ENCODE measurements around the gene SCNN1G. TPM values are rescaled to one million over a fixed set of nuclear protein-coding genes. Genes with fewer than 3 reads are reported as not detected.

Gene SCNN1G
- total RNA-seq, 3 donors from 2014 or later: not detected

DNA sequence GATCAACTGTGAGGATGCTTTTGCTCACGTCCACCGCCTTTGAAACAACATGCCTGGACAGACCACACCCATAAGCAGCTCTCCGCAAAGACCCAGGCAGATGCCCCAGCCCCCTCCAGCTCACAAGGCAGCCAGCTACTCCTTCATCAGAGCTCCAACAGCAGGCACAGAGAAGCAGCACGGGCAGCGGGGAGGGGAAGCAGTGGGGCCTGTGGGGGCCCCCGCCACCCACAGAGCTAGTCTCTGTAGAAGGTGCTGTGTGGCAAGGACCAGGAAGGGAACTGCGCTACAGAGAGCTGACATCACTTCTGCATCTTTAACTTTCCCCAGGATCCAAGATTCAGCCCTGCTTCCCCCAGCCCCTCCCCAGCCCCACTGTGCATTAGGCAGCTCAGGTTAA, 10.0 kb upstream of the SCNN1G start:
- DNase-seq: no peak
- no peaks in the 10 kb centered on the region for H3K36me3 Mint-ChIP-seq (ENCODE audit: insufficient read depth)
- no peak overlapping the region for H3K4me3 Mint-ChIP-seq
- no peak for ATAC-seq
- no peaks in the 10 kb centered on the region for H3K9me3 Mint-ChIP-seq
- H3K4me1 Mint-ChIP-seq (ENCODE audit: low read depth): no peaks in the 10 kb centered on the region
- H3K27me3 Mint-ChIP-seq (ENCODE audit: low read depth): peaks cover 52% of the 10 kb centered on the region

GRCh38 chr16:23172994-23173393, 9.6 kb upstream of the SCNN1G start:
- H3K4me1 Mint-ChIP-seq (ENCODE audit: low read depth): no peaks in the 10 kb centered on the region
- no peaks in the 10 kb centered on the region for H3K9me3 Mint-ChIP-seq
- no peak for DNase-seq
- H3K36me3 Mint-ChIP-seq (ENCODE audit: insufficient read depth): no peaks in the 10 kb centered on the region
- peaks cover 55% of the 10 kb centered on the region for H3K27me3 Mint-ChIP-seq (ENCODE audit: low read depth)
- no peak overlapping the region for H3K4me3 Mint-ChIP-seq
- no peak for ATAC-seq

- no peak for DNase-seq
- no peak overlapping the region for H3K4me3 Mint-ChIP-seq
- peaks cover 68% of the 10 kb centered on the region for H3K27me3 Mint-ChIP-seq (ENCODE audit: low read depth)
- no peaks in the 10 kb centered on the region for H3K36me3 Mint-ChIP-seq (ENCODE audit: insufficient read depth)
- no peaks in the 10 kb centered on the region for H3K4me1 Mint-ChIP-seq (ENCODE audit: low read depth)
- H3K9me3 Mint-ChIP-seq: no peaks in the 10 kb centered on the region
- no peak for ATAC-seq
Observed at GRCh38 chr16:23174622-23175021, 7.9 kb upstream of the SCNN1G start.

GRCh38 chr16:23175651-23176050, 6.9 kb upstream of the SCNN1G start:
- no peaks in the 10 kb centered on the region for H3K9me3 Mint-ChIP-seq
- ATAC-seq (no peak), DNase-seq (no peak)
- H3K4me1 Mint-ChIP-seq (ENCODE audit: low read depth): no peaks in the 10 kb centered on the region
- H3K27me3 Mint-ChIP-seq (ENCODE audit: low read depth): peaks cover 69% of the 10 kb centered on the region
- no peaks in the 10 kb centered on the region for H3K36me3 Mint-ChIP-seq (ENCODE audit: insufficient read depth)
- no peak overlapping the region for H3K4me3 Mint-ChIP-seq

DNA sequence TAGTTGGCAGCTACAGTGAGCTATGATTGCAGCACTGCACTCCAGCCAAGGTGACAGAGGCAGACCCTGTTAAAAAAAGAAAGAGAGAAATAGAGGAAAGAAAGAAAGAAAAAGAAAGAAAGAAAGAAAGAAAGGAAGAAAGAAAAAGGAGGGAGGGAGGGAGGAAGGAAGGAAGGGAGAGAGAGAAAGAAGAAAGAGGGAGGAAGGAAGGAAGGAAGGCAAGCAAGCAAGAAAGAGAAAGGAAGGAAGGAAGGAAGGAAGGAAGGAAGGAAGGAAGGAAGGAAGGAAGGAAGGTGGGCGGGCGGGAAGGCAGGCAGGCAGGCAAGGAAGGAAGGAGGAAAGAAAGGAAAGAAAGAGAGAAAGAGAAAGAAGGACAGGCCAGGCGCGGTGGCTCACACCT, 1.0 kb upstream of the SCNN1G start:
- Mint-ChIP-seq H3K4me1 (ENCODE audit: low read depth) (peaks cover 7% of the 10 kb centered on the region), H3K27me3 (ENCODE audit: low read depth) (peaks cover 75% of the 10 kb centered on the region), H3K4me3 (peak overlapping the region; percentile 51), H3K36me3 (ENCODE audit: insufficient read depth) (no peaks in the 10 kb centered on the region), H3K9me3 (no peaks in the 10 kb centered on the region)
- DNase-seq (no peak), ATAC-seq (no peak)

DNA sequence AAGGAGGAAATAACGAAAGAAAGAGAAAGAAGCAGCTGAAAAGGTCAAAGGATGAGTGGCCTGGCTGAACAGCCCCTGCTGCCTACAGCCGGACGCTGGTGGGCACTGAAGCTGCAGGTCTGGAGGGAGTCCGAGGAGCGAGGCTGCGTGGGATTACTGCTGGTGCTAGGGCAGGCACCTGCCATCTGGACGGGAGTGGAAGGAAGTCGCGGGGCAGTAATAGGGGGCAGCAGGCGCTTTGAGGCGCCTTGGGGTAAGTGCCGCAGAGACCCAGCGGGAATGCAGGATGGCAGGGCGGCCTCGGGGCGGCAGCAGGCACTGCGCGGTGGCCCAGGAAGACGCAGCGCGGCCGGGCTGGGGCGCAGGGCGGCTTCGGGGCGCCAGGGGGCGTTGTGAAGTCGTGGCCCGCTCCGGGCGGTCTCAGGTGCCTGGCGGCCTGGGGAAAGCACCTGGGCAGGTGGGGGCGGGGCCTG, 303 bp upstream of the SCNN1G start:
- Mint-ChIP-seq H3K27me3 (ENCODE audit: low read depth) (peaks cover 76% of the 10 kb centered on the region), H3K36me3 (ENCODE audit: insufficient read depth) (no peaks in the 10 kb centered on the region), H3K4me3 (peak overlapping the region; percentile 58), H3K4me1 (ENCODE audit: low read depth) (peaks cover 7% of the 10 kb centered on the region), H3K9me3 (no peaks in the 10 kb centered on the region)
- ATAC-seq (peak; percentile 96 to 97), DNase-seq (peak; percentile 58)

DNA sequence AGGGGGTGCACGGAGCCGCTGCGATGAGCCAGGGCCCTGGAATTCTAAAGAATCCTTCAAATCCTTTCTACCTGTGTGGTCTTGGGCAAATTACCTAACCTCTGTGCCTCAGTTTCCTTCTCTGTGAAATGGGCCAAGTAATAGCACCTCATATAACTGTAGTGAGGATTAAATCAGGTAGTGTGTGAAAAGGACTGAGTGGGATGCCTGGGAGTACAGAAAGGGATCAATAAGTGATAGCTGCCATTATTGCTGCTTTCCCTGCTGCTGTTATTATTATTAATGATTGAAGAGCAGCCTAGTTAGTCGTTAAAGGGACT, 958 bp downstream of the SCNN1G start:
- Mint-ChIP-seq H3K36me3 (ENCODE audit: insufficient read depth) (no peaks in the 10 kb centered on the region), H3K4me3 (no peak overlapping the region), H3K4me1 (ENCODE audit: low read depth) (peaks cover 7% of the 10 kb centered on the region), H3K9me3 (no peaks in the 10 kb centered on the region), H3K27me3 (ENCODE audit: low read depth) (peaks cover 66% of the 10 kb centered on the region)
- DNase-seq (no peak), ATAC-seq (no peak)

GRCh38 chr16:23185656-23186055, 3.1 kb downstream of the SCNN1G start:
- DNase-seq: no peak
- Mint-ChIP-seq H3K4me1 (ENCODE audit: low read depth) (peaks cover 7% of the 10 kb centered on the region), H3K9me3 (no peaks in the 10 kb centered on the region), H3K27me3 (ENCODE audit: low read depth) (peaks cover 59% of the 10 kb centered on the region), H3K4me3 (no peak overlapping the region), H3K36me3 (ENCODE audit: insufficient read depth) (no peaks in the 10 kb centered on the region)
- ATAC-seq: no peak

DNA sequence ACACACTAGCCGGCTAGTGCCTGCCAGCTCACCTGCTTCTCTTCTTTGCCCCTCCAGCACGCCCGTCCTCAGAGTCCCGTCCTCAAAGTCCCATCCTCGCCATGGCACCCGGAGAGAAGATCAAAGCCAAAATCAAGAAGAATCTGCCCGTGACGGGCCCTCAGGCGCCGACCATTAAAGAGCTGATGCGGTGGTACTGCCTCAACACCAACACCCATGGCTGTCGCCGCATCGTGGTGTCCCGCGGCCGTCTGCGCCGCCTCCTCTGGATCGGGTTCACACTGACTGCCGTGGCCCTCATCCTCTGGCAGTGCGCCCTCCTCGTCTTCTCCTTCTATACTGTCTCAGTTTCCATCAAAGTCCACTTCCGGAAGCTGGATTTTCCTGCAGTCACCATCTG, 3.6 kb downstream of the SCNN1G start:
- Mint-ChIP-seq H3K36me3 (ENCODE audit: insufficient read depth) (no peaks in the 10 kb centered on the region), H3K4me1 (ENCODE audit: low read depth) (peaks cover 7% of the 10 kb centered on the region), H3K27me3 (ENCODE audit: low read depth) (peaks cover 55% of the 10 kb centered on the region), H3K9me3 (no peaks in the 10 kb centered on the region), H3K4me3 (no peak overlapping the region)
- DNase-seq (no peak), ATAC-seq (no peak)

GRCh38 chr16:23187341-23187740, 4.8 kb downstream of the SCNN1G start:
- no peak for ATAC-seq
- H3K27me3 Mint-ChIP-seq (ENCODE audit: low read depth): peaks cover 44% of the 10 kb centered on the region
- no peak overlapping the region for H3K4me3 Mint-ChIP-seq
- no peaks in the 10 kb centered on the region for H3K4me1 Mint-ChIP-seq (ENCODE audit: low read depth)
- H3K36me3 Mint-ChIP-seq (ENCODE audit: insufficient read depth): no peaks in the 10 kb centered on the region
- no peaks in the 10 kb centered on the region for H3K9me3 Mint-ChIP-seq
- no peak for DNase-seq

DNA sequence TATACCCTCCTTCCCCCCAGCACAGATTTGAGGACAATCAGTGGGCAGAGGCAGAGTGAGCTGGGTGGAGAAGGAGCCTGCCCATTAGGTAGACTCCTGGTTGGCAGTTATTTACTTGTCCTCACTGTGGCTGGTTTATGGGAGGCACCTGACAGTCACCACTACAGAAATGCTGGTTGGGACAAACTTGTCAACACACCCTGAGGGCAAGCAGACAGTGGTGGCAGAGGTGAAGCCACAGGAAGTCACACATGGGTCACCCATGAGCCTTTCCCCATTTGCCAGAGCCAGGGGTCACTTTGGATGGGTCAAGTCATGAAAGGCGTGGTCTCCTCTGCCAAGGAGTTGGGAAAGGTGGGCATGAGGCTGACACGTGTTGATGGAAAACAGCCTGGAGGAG, 6.4 kb downstream of the SCNN1G start:
- no peaks in the 10 kb centered on the region for H3K36me3 Mint-ChIP-seq (ENCODE audit: insufficient read depth)
- no peak for ATAC-seq
- no peaks in the 10 kb centered on the region for H3K9me3 Mint-ChIP-seq
- H3K27me3 Mint-ChIP-seq (ENCODE audit: low read depth): peaks cover 36% of the 10 kb centered on the region
- H3K4me3 Mint-ChIP-seq: no peak overlapping the region
- H3K4me1 Mint-ChIP-seq (ENCODE audit: low read depth): no peaks in the 10 kb centered on the region
- DNase-seq: no peak

DNA sequence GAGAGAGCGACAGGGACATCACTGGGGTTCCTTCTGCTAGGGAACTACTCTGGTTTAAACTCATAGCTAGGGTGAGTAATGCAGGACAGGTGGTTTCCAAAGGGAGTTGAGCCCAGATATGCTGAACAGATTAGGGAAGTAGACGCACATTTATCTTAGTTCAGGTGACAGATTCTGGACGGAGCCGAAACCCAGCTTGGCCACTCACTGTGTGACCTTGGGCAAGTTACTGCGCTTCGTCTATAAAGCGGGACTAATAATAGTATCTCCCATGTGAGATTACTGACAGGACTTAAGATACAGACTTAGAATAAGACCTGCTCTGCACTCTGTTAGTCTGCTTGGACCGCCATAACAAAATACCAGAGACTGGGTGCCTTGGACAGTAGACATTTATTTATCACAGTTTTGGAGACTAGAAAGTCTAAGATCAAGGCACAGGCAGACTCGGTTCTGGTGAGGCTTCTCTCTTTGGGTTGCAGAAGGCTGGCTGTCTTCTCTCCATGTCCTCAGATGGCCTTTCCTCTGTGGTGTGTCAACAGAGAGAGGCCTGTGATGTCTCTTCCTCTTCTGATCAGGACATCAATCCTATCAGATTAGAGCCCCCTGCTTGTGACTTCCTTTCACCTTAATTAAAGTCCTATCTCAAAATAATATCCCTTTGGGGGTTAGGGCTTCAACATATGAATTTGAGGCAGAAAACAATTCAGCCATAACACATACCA, 12.1 kb downstream of the SCNN1G start:
- no peaks in the 10 kb centered on the region for H3K4me1 Mint-ChIP-seq (ENCODE audit: low read depth)
- no peaks in the 10 kb centered on the region for H3K9me3 Mint-ChIP-seq
- ATAC-seq: no peak
- H3K36me3 Mint-ChIP-seq (ENCODE audit: insufficient read depth): no peaks in the 10 kb centered on the region
- H3K4me3 Mint-ChIP-seq: no peak overlapping the region
- DNase-seq: no peak
- peaks cover 23% of the 10 kb centered on the region for H3K27me3 Mint-ChIP-seq (ENCODE audit: low read depth)

DNA sequence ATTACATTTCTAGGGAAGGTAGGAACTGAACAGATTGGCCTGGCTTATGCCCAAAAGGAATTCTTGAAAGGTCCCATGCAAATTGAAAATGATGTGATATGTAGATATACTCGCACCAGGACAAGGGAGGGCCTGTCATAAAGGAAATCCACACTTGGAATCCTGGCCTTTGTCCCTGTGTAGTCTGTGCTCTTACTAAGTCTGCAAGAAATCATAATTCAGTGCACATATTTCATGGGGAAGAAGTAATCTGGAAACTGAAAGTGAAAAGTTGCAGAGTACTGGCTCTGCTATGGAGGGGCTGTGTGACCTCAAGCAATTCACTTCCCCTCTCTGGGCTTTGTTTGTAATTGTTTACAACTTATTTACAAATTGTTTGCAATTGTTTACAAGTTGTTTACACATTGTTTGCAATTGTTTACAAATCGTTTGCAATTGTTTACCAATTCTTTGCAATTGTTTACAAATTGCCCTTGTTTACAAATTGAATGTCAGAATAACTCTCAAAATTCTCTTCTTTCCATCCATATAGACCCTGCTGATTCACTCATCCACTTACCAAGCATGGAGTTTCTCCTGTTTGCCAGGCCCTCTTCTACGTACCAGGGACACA, 12.9 kb downstream of the SCNN1G start:
- DNase-seq (no peak), ATAC-seq (no peak)
- Mint-ChIP-seq H3K9me3 (no peaks in the 10 kb centered on the region), H3K4me3 (no peak overlapping the region), H3K27me3 (ENCODE audit: low read depth) (peaks cover 25% of the 10 kb centered on the region), H3K4me1 (ENCODE audit: low read depth) (no peaks in the 10 kb centered on the region), H3K36me3 (ENCODE audit: insufficient read depth) (no peaks in the 10 kb centered on the region)

- H3K27me3 Mint-ChIP-seq (ENCODE audit: low read depth): peaks cover 27% of the 10 kb centered on the region
- no peaks in the 10 kb centered on the region for H3K36me3 Mint-ChIP-seq (ENCODE audit: insufficient read depth)
- no peak for DNase-seq
Observed at GRCh38 chr16:23196539-23196938, 14.0 kb downstream of the SCNN1G start.

GRCh38 chr16:23202166-23202565, 19.6 kb downstream of the SCNN1G start:
- no peaks in the 10 kb centered on the region for H3K9me3 Mint-ChIP-seq
- no peaks in the 10 kb centered on the region for H3K36me3 Mint-ChIP-seq (ENCODE audit: insufficient read depth)
- ATAC-seq: no peak
- no peaks in the 10 kb centered on the region for H3K4me1 Mint-ChIP-seq (ENCODE audit: low read depth)
- H3K4me3 Mint-ChIP-seq: no peak overlapping the region
- H3K27me3 Mint-ChIP-seq (ENCODE audit: low read depth): peaks cover 28% of the 10 kb centered on the region
- DNase-seq: no peak

More at GRCh38 chr16:23196539-23196938, 14.0 kb downstream of the SCNN1G start:
- ATAC-seq: no peak
- Mint-ChIP-seq H3K9me3 (no peaks in the 10 kb centered on the region), H3K4me3 (no peak overlapping the region), H3K4me1 (ENCODE audit: low read depth) (no peaks in the 10 kb centered on the region)
